WI38 (cell line): ENCODE data around the gene MEX3A.
"Not testable (repeated sequence)": the region's sequence is repeated elsewhere in the genome, so short reads cannot be mapped to it uniquely, and the experiment has no call there.

ENCODE experiments used
- H3K4me3 ChIP-seq: 2 replicates; pipeline ENCODE4 v1.5.1; 2011; ENCODE audit warnings: low read depth, mild to moderate bottlenecking, control low read depth, low read length
- TF ChIP-seq, protein P1 (sequence below): IDR thresholded peaks from 2 replicates; pipeline ENCODE4 v1.5.1; 2012; ENCODE audit warnings: low read depth, mild to moderate bottlenecking, control low read depth, low read length

Gene MEX3A

DNA sequence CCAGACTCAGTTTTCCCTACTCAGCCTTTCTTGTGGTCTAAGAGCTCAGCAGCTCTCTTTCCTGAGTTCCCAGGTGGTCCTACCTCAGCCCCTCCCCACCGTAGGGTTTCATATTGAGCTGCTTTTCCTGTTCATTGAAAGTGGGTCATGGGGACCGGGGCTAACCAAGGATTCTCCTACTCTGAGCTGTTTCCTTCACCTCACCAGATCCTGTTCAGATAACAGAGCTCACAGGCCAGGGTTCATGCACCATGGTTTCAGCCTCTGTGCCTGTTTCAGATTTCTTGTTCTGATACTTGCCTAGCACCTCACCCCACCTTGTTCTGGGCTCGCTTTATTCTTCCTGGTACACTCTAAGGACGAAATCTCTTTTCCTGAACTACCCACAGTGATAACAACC is 37.2 kb downstream of the MEX3A start:
- H3K4me3 ChIP-seq = no peak overlapping the region
- TF ChIP-seq, protein P1, sequence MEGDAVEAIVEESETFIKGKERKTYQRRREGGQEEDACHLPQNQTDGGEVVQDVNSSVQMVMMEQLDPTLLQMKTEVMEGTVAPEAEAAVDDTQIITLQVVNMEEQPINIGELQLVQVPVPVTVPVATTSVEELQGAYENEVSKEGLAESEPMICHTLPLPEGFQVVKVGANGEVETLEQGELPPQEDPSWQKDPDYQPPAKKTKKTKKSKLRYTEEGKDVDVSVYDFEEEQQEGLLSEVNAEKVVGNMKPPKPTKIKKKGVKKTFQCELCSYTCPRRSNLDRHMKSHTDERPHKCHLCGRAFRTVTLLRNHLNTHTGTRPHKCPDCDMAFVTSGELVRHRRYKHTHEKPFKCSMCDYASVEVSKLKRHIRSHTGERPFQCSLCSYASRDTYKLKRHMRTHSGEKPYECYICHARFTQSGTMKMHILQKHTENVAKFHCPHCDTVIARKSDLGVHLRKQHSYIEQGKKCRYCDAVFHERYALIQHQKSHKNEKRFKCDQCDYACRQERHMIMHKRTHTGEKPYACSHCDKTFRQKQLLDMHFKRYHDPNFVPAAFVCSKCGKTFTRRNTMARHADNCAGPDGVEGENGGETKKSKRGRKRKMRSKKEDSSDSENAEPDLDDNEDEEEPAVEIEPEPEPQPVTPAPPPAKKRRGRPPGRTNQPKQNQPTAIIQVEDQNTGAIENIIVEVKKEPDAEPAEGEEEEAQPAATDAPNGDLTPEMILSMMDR = no peak

- no peak overlapping the region for H3K4me3 ChIP-seq
- TF ChIP-seq, protein P1 = no peak
Observed at GRCh38 chr1:156042828-156043227, 39.4 kb downstream of the MEX3A start.

DNA sequence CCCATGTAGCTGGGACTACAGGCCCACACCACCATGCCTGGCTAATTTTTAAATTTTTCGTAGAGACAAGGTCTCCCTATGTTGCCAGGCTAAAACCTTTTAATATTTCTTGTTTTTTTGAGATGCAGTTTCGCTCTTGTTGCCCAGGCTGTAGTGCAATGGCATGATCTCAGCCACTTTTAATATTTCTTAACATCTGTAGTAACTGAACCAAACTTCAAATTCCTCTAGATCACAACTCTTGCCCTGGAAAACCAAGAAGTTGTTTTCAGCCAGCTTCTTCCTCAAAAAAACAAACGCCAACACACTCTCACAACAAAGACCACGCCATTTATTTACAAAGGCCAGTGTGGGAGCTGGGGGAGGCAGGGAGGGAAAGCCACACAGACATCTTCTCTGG is 47.3 kb downstream of the MEX3A start:
- not testable (repeated sequence) for H3K4me3 ChIP-seq

GRCh38 chr1:156033011-156033410 is 49.3 kb downstream of the MEX3A start:
- no peak overlapping the region for H3K4me3 ChIP-seq
- TF ChIP-seq, protein P1 = no peak

DNA sequence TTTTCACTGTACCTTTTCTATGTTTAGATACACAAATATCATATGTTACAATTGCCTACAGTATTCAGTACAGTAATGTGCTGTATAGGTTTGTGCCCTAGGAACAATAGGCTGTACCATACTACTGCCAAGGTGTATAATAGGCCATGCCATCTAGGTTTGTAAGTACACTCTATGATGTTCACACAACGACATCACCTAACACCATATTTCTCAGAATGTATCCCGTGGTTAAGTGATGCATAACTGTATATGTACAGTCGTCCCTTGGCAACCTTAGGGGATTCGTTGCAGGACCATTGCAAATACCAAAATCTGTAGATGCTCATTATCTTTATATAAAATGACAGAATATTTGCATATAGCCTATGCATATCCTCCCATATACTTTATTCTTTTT is 55.7 kb downstream of the MEX3A start:
- TF ChIP-seq, protein P1 = no peak
- H3K4me3 ChIP-seq = no peak overlapping the region

DNA sequence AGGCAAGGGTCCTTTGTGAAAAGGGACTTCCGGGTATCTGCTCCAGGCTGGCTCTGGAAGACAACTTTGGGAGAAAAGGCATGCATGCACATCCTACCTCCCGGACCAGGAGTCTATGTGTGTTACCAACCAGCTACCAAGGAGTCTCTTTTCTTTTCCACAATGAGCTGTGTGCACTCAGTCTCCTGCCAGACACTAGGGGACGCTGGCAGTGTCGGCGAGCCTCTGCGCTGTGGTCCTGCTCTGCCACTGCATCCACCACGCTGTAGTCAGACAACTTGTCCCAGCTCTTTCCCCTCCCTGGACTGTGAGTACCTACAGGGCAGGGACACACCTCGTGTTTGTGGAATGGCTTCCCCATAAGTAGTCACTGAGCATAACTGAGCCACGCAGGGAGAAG is 56.4 kb downstream of the MEX3A start:
- TF ChIP-seq, protein P1 = peak; percentile 31; the same call in 1 of the 2 replicates
- H3K4me3 ChIP-seq = no peak overlapping the region

DNA sequence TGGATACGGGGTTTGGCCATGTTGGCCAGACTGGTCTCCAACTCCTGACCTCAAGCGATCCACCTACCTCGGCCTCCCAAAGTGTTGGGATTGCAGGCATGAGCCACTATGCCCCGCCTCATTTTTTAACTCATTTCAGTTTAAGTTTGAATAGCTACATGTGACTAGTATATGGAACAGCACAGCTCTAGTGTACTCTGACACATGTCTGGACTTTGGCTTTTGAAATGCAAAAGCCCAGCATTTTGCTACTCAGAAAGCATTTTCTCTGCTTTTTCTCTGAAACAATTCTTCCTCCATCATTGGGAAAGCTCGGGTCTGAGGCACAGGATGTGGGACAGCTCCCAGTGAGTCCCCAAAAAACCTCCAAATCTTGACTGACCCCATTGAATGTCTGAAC is 57.5 kb downstream of the MEX3A start:
- H3K4me3 ChIP-seq = no peak overlapping the region
- TF ChIP-seq, protein P1 = no peak
